ENCODE data around the gene C9orf152.

The C9orf152 gene

DNA sequence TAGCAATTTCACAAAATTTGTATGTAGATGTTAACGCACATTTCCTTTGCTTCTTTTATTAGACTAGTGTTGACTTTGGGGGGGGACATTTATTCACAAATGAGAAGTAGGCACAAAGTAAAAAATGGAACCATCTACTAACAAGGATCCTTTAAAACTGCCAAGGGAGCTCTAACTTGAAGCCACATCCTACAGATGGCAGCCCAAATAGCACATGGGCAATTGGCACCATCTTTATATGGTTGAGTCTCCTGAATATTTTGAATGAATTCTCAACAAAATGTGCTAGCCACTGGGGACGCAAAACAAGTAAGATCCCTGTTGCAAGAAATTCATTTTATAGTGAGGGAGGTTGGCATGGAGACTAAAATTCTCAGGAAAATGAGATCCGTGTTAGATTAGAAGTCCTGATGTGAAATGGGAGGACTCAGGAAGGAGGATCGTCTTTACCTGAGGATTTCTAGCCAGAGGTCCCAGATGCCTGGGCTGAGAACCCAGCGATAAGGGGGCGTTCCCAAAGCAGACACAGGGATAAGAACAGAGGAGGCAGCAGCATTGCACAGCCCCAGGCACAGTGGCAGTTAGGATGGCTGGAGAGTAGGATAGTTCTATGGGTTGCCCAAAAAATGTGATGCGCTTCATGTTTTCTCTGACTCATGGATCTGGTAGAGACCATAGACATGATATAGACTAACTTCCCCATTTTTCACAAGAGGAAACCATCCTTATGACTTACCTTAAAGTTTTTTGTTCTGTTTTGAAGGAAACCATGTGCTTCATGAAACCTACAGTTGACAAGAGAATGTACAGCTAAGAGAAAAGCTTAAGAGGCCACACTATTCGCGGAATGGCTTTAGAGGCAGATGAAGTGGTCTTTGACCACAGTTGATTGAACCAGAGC is 37.4 kb downstream of the C9orf152 start:
- Histone ChIP-seq H3K27me3 (ENCODE audit: control insufficient read depth, insufficient read depth, low read length) (no peaks in the 10 kb centered on the region), H3K36me3 (ENCODE audit: control insufficient read depth, insufficient read depth, low read length) (no peaks in the 10 kb centered on the region), H3K9me3 (ENCODE audit: control insufficient read depth, insufficient read depth, low read length) (no peaks in the 10 kb centered on the region), H3K4me1 (ENCODE audit: control insufficient read depth, insufficient read depth, low read length) (no peaks in the 10 kb centered on the region), H3K9ac (ENCODE audit: low read depth, low read length) (no peak overlapping the region), H3K4me3 (ENCODE audit: low read depth, low read length) (no peak overlapping the region)

DNA sequence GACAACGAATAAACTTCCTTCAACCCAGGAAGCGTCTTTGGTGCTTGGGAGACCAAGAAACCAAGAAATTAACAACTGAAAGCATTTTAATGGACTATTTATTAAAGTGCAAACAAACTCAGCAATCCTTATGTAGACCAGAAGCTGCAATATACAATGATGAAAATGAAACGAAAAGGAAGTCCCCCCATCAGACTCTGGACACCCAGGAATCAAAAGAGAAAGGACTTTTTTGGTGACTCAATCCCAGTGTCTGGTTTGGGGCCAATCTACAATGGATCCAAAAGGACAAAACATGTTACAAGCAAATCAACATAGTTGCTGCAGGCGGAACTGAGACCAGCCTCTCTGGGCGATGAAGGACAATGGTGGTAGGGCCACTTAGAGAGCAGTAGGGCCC is 39.5 kb downstream of the C9orf152 start:
- Histone ChIP-seq H3K4me3 (ENCODE audit: low read depth, low read length) (no peak overlapping the region), H3K9me3 (ENCODE audit: control insufficient read depth, insufficient read depth, low read length) (no peaks in the 10 kb centered on the region), H3K4me1 (ENCODE audit: control insufficient read depth, insufficient read depth, low read length) (no peaks in the 10 kb centered on the region), H3K9ac (ENCODE audit: low read depth, low read length) (no peak overlapping the region), H3K27me3 (ENCODE audit: control insufficient read depth, insufficient read depth, low read length) (no peaks in the 10 kb centered on the region), H3K36me3 (ENCODE audit: control insufficient read depth, insufficient read depth, low read length) (no peaks in the 10 kb centered on the region)

DNA sequence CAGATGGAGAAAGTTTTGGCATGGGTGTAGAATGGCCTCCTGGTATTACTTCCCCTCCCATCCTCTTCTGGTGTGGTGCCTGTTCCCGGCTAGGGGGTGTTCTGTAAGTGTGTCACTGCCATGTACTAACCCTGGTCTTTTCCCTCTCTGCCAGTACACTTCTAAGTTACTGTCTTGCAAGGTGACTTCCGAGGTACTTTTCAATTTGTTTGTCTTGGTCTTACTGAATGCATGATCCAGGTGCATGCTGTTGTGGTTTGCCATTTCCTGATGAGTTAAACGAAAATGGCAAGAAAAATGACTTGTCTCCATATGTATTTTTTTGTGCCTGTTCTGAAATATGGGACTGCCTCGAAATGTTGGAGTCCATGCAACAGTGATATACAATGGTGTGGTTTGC is 46.0 kb downstream of the C9orf152 start:
- Histone ChIP-seq H3K9ac (ENCODE audit: low read depth, low read length) (no peak overlapping the region), H3K36me3 (ENCODE audit: control insufficient read depth, insufficient read depth, low read length) (no peaks in the 10 kb centered on the region), H3K27me3 (ENCODE audit: control insufficient read depth, insufficient read depth, low read length) (no peaks in the 10 kb centered on the region), H3K4me1 (ENCODE audit: control insufficient read depth, insufficient read depth, low read length) (peaks cover 10% of the 10 kb centered on the region), H3K9me3 (ENCODE audit: control insufficient read depth, insufficient read depth, low read length) (no peaks in the 10 kb centered on the region), H3K4me3 (ENCODE audit: low read depth, low read length) (no peak overlapping the region)

DNA sequence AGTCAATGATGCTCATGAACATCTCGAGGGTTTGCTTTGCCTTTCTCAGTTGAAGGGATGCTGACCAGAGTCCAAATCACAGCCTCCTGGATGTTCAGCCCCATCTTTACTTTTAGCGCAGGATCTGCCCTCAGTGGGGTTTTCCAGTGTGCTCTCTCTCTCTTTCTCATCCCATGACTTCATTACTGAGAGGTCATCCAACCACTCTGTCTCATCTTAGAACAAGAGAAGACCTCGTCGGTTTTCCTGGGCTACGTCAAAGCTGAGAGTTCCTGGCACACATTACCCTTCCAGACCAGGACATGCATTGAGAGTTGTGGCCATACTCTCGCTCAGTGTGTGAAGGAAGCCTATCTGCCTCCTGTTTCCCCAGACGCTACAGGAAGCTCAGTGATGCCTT is 47.3 kb downstream of the C9orf152 start:
- Histone ChIP-seq H3K4me1 (ENCODE audit: control insufficient read depth, insufficient read depth, low read length) (peaks cover 10% of the 10 kb centered on the region), H3K36me3 (ENCODE audit: control insufficient read depth, insufficient read depth, low read length) (no peaks in the 10 kb centered on the region), H3K4me3 (ENCODE audit: low read depth, low read length) (no peak overlapping the region), H3K9me3 (ENCODE audit: control insufficient read depth, insufficient read depth, low read length) (no peaks in the 10 kb centered on the region), H3K27me3 (ENCODE audit: control insufficient read depth, insufficient read depth, low read length) (no peaks in the 10 kb centered on the region), H3K9ac (ENCODE audit: low read depth, low read length) (no peak overlapping the region)

GRCh38 chr9:110160123-110160522 is 47.8 kb downstream of the C9orf152 start:
- no peak overlapping the region for H3K9ac ChIP-seq (ENCODE audit: low read depth, low read length)
- no peaks in the 10 kb centered on the region for H3K27me3 ChIP-seq (ENCODE audit: control insufficient read depth, insufficient read depth, low read length)
- H3K9me3 ChIP-seq (ENCODE audit: control insufficient read depth, insufficient read depth, low read length), result no peaks in the 10 kb centered on the region
- peaks cover 10% of the 10 kb centered on the region for H3K4me1 ChIP-seq (ENCODE audit: control insufficient read depth, insufficient read depth, low read length)
- H3K4me3 ChIP-seq (ENCODE audit: low read depth, low read length), result no peak overlapping the region
- H3K36me3 ChIP-seq (ENCODE audit: control insufficient read depth, insufficient read depth, low read length), result no peaks in the 10 kb centered on the region

DNA sequence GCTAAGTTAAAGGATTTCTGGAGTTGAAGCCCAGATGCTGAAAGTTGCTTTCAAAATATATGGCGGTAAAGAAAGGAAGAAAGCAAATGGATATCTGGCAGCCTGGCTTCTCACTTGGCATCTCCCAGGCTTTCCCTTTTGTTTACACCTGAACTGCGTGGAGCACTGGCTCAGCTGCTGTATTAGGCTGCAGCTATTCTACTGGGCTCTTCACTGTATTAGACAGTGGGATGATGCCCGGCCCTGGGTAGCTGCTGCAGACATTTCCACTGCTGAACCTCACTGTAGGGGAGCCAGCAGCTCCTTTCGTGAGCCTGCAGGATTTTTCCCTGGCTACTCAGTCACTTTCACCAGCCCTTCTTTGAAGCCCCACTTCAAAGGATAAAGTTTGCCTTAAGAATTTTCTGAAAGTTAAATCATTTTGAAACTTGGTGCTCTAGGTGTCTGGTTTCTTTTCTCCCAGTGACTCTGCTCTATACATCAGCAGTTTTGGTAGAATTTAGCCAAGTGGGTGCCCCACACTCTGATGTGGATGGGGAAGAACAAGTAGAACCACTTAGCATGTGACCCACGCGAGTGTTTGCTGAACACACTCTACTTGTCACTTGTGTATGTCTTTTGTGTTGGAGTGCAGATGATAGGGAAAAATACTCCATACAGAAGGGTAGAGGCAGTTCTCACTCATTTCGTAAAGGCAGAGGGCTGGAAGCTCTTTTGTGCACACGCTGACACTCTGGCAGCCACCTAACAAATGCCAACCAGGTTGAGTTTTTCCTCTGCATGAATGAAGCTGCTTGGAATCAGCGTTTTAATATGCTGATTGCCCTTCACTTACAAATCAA is 49.9 kb downstream of the C9orf152 start:
- Histone ChIP-seq H3K4me3 (ENCODE audit: low read depth, low read length) (no peak overlapping the region), H3K9me3 (ENCODE audit: control insufficient read depth, insufficient read depth, low read length) (no peaks in the 10 kb centered on the region), H3K9ac (ENCODE audit: low read depth, low read length) (no peak overlapping the region), H3K27me3 (ENCODE audit: control insufficient read depth, insufficient read depth, low read length) (no peaks in the 10 kb centered on the region), H3K4me1 (ENCODE audit: control insufficient read depth, insufficient read depth, low read length) (peaks cover 10% of the 10 kb centered on the region), H3K36me3 (ENCODE audit: control insufficient read depth, insufficient read depth, low read length) (no peaks in the 10 kb centered on the region)

GRCh38 chr9:110156902-110157301 is 51.1 kb downstream of the C9orf152 start:
- Histone ChIP-seq H3K27me3 (ENCODE audit: control insufficient read depth, insufficient read depth, low read length) (no peaks in the 10 kb centered on the region), H3K36me3 (ENCODE audit: control insufficient read depth, insufficient read depth, low read length) (no peaks in the 10 kb centered on the region), H3K9ac (ENCODE audit: low read depth, low read length) (no peak overlapping the region), H3K4me3 (ENCODE audit: low read depth, low read length) (no peak overlapping the region), H3K9me3 (ENCODE audit: control insufficient read depth, insufficient read depth, low read length) (no peaks in the 10 kb centered on the region), H3K4me1 (ENCODE audit: control insufficient read depth, insufficient read depth, low read length) (peaks cover 10% of the 10 kb centered on the region)

GRCh38 chr9:110156416-110156815 is 51.5 kb downstream of the C9orf152 start:
- no peaks in the 10 kb centered on the region for H3K36me3 ChIP-seq (ENCODE audit: control insufficient read depth, insufficient read depth, low read length)
- no peak overlapping the region for H3K9ac ChIP-seq (ENCODE audit: low read depth, low read length)
- H3K27me3 ChIP-seq (ENCODE audit: control insufficient read depth, insufficient read depth, low read length), result no peaks in the 10 kb centered on the region
- no peak overlapping the region for H3K4me3 ChIP-seq (ENCODE audit: low read depth, low read length)
- H3K4me1 ChIP-seq (ENCODE audit: control insufficient read depth, insufficient read depth, low read length), result peaks cover 10% of the 10 kb centered on the region
- no peaks in the 10 kb centered on the region for H3K9me3 ChIP-seq (ENCODE audit: control insufficient read depth, insufficient read depth, low read length)

DNA sequence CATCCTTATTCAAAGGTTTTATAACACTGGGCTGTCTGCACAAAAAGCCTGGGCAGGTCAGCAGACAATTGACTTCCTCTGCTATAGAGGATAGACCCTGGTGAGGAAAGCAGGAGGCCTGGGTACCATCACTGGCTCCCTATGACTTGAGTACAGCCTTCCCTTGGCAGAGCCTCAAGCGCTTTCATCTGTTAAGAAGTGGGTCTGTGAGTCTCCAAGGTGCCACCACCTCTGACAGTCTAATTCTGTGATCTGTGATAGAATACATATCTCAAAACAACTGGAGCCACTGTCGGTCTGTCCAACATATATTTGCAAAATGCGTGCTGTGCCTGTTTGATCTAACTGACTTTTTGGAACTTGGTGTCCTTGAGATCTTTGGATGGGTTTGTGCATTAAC is 52.2 kb downstream of the C9orf152 start:
- H3K4me3 ChIP-seq (ENCODE audit: low read depth, low read length), result no peak overlapping the region
- H3K4me1 ChIP-seq (ENCODE audit: control insufficient read depth, insufficient read depth, low read length), result peaks cover 10% of the 10 kb centered on the region
- no peaks in the 10 kb centered on the region for H3K27me3 ChIP-seq (ENCODE audit: control insufficient read depth, insufficient read depth, low read length)
- H3K9ac ChIP-seq (ENCODE audit: low read depth, low read length), result no peak overlapping the region
- H3K9me3 ChIP-seq (ENCODE audit: control insufficient read depth, insufficient read depth, low read length), result no peaks in the 10 kb centered on the region
- H3K36me3 ChIP-seq (ENCODE audit: control insufficient read depth, insufficient read depth, low read length), result no peaks in the 10 kb centered on the region

DNA sequence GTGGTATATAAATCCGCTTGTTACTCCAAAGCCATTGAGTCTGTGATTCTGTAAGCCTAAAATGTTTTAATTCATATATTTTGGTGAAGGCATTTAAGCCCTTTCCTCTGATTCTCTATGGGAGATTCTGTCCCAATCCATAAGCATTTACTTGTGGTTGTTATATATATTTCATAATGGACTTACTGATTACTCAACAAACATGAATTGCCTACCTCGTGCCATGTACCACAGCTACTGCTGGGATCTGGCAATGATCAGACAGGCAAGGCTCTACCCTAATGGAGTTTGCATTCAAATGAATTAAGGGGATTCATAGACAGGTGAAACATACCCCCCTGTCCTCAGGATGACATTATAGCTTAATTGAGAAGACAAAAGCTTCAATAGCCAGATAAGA is 54.5 kb downstream of the C9orf152 start:
- Histone ChIP-seq H3K4me3 (ENCODE audit: low read depth, low read length) (no peak overlapping the region), H3K9ac (ENCODE audit: low read depth, low read length) (no peak overlapping the region)

GRCh38 chr9:110152704-110153374 is 55.1 kb downstream of the C9orf152 start:
- H3K27me3 ChIP-seq (ENCODE audit: control insufficient read depth, insufficient read depth, low read length), result no peaks in the 10 kb centered on the region
- no peak overlapping the region for H3K4me3 ChIP-seq (ENCODE audit: low read depth, low read length)
- no peaks in the 10 kb centered on the region for H3K36me3 ChIP-seq (ENCODE audit: control insufficient read depth, insufficient read depth, low read length)
- no peak overlapping the region for H3K9ac ChIP-seq (ENCODE audit: low read depth, low read length)
- H3K9me3 ChIP-seq (ENCODE audit: control insufficient read depth, insufficient read depth, low read length), result peaks cover 4% of the 10 kb centered on the region
- H3K4me1 ChIP-seq (ENCODE audit: control insufficient read depth, insufficient read depth, low read length), result no peaks in the 10 kb centered on the region

More for the DNA sequence above, 54.5 kb downstream of the C9orf152 start:
- Histone ChIP-seq H3K9me3 (ENCODE audit: control insufficient read depth, insufficient read depth, low read length) (peaks cover 4% of the 10 kb centered on the region), H3K27me3 (ENCODE audit: control insufficient read depth, insufficient read depth, low read length) (no peaks in the 10 kb centered on the region), H3K4me1 (ENCODE audit: control insufficient read depth, insufficient read depth, low read length) (peaks cover 4% of the 10 kb centered on the region), H3K36me3 (ENCODE audit: control insufficient read depth, insufficient read depth, low read length) (no peaks in the 10 kb centered on the region)

All from iPS-15b (cell line).